Fibroblast of peridontal ligament (primary cell): ENCODE measurements around the gene BTLA.
"Not testable (repeated sequence)": the region's sequence is repeated elsewhere in the genome, so short reads cannot be mapped to it uniquely, and the experiment has no call there.

Experiments
- DNase-seq: peaks from one replicate; pipeline ENCODE4 v3.0.0-alpha.2; 2010; ENCODE audit errors: extremely low read depth

The BTLA gene

DNA sequence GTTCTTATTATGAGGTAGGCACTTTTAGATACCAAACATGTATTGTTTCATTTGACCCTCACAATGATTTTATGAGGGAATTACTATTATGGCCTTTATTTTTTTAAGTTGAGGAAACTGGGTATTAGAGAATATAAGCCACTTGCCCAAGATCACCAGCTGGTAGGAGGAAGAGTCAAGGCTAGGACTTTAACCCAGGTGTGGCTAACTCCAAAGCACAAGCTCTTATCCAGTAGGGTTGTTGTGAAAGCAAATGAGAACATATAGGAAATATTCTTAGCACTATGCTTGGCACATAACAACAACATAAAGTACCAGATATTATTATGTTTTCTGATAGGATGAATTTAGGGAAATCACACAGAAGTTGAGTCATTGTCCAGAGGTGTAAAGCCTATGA lies 7.9 kb downstream of the BTLA start:
- DNase-seq = no peak

- DNase-seq = no peak
Observed at GRCh38 chr3:112489674-112490479, 9.4 kb downstream of the BTLA start.

DNA sequence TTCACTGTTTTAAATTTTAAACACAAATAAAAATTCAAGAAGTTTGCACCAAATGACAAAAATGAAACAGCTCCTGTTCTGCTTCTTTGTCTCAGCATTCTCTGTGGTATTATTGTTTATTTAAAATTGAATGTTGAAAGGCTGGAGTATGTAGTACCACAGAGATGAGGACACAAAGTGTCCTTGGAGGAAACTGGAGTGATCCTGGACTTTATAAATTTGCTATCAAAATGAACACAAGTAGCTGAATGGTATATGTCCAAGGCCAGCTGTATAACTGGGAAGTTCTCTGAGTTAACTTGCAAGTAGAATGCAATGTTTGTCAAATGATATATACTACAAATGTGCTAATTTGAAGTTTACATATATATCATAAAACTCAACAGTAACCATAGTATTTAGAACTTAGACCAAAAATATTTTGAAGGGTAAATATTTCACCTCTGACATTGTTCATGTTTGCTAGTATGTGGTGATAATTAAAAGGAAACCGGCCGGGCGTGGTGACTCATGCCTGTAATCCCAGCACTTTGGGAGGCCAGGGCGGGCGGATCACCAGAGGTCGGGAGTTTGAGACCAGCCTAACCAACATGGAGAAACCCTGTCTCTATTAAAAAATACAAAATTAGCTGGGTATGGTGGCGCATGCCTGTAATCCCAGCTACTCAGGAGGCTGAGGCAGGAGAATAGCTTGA lies 12.3 kb downstream of the BTLA start:
- peak; percentile 8 for DNase-seq

DNA sequence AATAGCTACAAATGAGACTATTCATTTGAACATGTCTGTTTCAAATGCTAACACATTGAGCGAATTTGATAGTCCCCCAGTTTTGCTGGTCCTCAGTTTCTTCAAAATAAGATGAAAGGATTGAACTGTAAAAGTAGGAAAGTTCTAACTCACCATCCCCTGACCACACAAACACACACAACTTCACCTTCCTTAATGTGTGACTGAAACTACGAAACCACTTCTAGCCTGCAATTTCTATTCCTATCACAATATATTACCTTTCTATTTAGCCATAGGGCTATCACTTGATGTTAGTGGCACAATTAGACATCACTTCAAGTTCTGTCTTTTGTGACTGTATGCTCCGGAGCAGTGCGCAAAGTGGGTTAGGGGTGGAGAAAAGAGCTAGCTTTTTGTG lies 14.9 kb downstream of the BTLA start:
- DNase-seq = no peak

DNA sequence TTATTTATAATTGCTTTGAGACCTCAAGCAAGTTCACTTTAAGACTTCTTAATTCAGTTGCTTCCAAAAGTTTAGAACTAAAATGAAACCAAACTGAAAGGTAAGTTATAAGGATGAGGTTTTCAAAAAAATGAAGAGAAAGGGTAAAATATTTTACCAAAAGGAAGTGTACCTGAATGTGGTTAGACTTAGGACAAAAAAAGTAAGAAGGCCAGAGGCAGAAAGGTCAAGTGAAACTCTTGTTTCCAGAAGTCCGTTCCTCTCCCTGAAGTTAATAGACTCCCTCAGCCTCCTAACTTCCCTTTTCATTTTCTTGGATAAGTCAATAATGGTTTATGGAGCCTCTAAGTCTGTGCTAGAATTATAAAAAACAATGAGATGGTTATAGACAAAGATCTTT lies 16.6 kb downstream of the BTLA start:
- no peak for DNase-seq

DNA sequence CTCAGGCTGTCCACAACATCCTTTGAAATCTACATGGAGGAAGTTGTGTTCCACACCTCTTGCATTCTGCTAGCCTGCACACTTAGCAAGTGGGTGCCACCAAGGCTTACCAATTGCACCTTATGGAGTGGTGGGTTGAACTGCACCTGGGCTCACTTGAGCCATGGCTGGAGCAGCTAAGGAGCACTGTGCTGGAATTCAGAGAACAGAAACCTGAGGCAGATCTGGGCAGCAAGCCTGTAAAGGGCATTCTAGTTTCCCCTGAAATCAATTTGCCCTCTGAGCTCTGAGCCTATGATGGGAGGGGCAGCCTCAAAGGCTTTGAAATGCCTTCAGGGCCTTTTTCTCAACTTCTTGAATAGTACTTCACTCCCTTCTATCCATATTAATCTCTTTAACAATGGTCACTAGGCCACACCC lies 18.0 kb downstream of the BTLA start:
- DNase-seq = no peak

DNA sequence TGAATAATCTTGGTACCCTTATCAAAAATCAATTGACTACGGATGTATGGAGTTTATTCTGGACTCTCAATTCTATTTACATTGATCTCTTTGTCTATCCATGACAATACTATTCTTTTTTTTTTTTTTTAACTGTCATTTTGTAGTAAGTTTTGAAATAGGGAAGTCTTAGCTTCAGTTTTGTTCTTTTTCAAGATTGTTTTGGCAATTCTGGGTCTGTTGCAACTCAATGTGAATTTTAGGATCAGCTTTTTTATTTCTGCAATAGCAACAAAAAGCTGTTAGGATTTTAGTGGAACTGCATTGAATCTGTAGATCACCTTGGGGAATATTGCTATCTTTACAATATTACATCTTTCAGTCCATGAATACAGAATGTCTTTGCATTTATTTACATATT lies 21.4 kb downstream of the BTLA start:
- no peak for DNase-seq

- DNase-seq = no peak
Observed at GRCh38 chr3:112476346-112476745, 22.9 kb downstream of the BTLA start.

DNA sequence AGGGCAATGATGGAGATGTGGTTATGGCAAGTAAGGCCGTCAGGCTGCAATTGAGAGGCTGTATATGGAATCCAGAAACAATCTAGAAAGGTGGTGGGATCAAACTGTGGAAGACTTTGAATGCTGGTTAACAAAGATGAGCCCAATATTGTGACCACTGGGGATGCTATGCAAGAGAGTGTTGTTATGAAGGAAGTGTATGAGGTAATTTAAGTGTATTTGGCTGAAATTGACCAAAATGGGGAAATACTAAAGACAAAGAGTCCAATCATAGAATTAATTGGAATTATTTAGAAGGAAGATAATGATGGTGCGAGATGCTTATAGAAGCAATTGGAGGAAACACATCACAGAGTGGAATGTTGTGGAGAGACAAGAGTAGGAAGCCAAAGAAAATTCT lies 24.5 kb downstream of the BTLA start:
- no peak for DNase-seq

DNA sequence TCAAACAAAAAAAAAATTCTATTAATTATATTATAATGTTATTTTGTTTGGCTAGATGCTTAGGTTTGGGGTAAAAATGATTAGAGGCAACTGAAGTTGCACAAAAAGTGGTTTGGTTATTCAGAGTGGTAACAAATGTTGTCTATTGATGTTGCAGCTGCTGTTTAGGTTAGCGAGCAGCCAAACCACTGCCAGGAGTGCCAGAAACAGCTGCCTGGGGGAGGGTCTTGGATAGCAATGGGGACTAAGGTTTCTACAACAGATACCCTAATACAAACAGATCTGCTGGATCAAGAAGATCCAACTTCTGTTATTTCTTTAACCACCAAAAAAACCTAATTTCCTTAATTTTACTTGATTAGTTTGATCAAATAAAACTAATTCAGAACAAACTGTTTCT lies 26.6 kb downstream of the BTLA start:
- no peak for DNase-seq

DNA sequence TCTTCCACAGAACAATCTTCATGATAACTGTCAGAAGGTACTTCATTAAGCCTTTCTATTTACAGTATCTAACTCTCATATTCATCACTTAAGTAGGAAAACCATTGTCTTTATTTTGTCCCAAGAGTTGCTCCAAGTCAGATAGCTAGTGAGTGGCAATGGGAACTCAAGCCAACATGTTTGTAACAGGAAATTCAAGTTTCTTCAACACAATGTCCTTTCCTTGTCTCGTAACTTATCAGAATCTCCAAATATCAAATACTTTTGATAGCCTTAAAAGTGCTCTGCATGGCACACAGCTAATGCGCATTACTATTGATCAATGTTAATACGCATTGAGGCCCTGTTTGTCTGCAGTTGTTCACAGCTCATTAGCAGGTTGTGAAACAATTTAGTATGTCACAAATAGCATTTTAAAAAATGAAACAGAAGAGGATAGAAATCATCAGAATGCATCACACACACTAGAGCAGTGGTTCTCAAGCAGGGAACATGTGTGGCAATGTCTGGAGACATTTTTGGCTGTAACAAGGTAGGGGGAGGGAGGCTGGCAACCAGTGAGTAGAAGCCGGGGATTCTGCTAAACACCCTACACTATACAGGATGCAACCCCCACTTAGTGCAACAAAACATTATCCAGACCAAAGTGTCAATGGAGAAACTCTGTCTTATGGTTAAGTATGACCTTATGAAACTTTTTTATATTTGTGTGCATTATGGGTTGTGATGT lies 27.5 kb downstream of the BTLA start:
- DNase-seq = no peak

DNA sequence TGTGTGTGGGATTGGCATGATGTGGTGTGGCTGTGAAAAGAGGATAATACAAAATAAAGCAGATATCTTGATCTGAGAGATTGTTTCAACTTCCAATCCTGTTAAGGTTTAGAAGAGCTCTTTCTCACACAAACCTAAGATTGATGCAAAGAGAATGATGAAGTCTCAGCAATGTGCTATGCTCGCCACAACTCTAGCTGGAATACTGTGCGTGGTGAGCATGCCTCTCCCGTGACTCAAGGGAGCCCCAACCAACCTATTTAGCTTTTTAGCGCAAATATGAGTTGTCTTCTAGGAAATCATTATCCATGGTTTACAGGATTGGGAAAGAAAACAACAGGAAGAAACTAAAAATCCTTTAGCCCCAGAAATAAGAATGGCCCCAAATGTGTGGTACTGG lies 28.5 kb downstream of the BTLA start:
- peak; percentile 61 for DNase-seq

- no peak for DNase-seq
Observed at GRCh38 chr3:112469671-112470070, 29.6 kb downstream of the BTLA start.

- no peak for DNase-seq
Observed at GRCh38 chr3:112467539-112467938, 31.7 kb downstream of the BTLA start.

- DNase-seq = no peak
Observed at GRCh38 chr3:112466020-112466419, 33.3 kb downstream of the BTLA start.

DNA sequence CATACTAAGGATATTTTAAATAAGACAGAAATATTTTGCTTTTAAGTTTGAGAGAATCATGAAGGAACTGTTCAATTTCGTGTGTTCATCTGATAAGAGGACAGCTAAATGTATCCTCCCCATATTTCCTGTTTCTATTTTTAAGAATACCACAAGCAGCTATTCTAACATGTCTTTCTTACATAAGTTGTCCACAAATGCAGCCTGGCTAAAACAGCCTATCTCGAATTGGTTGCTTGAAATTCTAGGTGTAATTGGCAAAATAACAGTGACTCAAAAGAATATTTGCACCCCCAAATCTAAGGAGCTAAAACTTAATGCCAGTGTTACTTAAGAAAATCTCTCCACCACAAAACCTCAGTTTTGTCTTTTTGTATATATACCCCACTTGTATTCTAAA lies 35.0 kb downstream of the BTLA start:
- no peak for DNase-seq

- no peak for DNase-seq
Observed at GRCh38 chr3:112463250-112463649, 36.0 kb downstream of the BTLA start.

GRCh38 chr3:112461787-112462186 lies 37.5 kb downstream of the BTLA start:
- DNase-seq = not testable (repeated sequence)

GRCh38 chr3:112460519-112461195 lies 38.6 kb downstream of the BTLA start:
- DNase-seq = no peak

DNA sequence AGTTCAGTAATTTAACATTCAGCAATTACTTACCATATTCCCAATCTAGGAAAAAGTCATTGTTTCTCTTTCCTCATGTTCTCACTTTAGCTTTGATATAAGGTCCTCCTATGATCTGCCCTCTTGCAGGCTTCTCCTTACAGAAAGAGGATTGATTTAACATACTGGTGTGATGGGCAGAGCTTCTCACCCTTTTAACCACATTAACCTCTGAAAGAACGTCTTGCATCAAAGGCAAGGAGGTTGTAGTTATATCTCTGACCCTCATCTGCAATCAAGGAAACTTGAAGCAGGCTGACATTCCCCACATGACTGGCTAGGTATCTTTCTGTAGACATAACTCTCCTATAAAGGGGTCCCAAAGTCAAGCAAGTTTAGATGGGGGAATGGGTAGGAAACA lies 39.5 kb downstream of the BTLA start:
- no peak for DNase-seq

DNA sequence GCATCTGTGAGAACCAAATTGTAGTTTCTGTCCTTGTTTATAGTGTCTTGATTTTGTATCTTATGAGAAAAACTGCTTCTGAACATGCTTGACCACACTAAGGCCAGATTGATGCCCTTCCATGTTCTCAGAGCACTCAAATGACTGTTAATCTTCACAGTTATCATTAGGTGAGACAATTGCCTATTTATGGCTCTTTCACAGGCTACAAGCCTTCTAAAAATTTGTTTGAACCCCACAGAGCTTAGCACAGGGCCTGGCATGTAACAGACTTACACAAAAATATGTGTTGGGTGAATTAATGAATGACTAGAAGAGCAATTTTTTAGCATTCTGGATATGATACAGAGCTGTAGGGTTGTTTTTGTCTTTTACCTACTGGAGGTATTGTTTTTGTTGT lies 43.1 kb downstream of the BTLA start:
- no peak for DNase-seq

DNA sequence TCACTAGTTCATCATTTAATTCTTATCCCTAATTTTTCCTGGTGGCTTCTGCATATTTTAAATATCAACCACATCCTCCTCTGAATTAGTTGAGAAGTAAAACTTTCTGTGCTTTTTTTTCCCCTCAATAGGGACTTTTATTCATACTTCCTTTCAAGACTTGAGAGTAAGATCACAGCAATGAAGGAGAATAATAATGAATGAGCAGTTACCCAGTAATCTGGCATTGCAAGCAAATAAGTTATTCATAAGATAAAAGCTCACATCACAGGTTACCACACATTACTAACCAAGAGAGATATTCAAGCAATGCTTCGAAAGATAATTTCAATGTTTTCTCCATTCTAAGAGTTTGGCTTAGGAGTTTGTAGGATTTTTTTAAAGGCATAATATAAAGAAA lies 50.3 kb downstream of the BTLA start:
- no peak for DNase-seq
